Neural cell (in vitro differentiated cells): ENCODE data around the gene TAS1R2. TPM values are rescaled to one million over a fixed set of nuclear protein-coding genes. Genes with fewer than 3 reads are reported as not detected.

Experiments
- H2AFZ ChIP-seq: fragments of 200-600, 300-800 bp; sonication (generic), shearing (Covaris generic); 2 replicates; pipeline ENCODE4 v1.6.0; 2014; ENCODE audit warnings: low read depth, mild to moderate bottlenecking, antibody characterized with exemption, low read length, moderate library complexity
- H3F3A ChIP-seq: fragments of 200-600 bp; shearing (Covaris generic); 2 replicates; pipeline ENCODE4 v1.6.1; 2016; ENCODE audit warnings: mild to moderate bottlenecking, moderate library complexity, mixed read lengths, antibody characterized with exemption, low read length; ENCODE audit not compliant: insufficient read depth, poor library complexity, severe bottlenecking
- H3K27ac ChIP-seq: fragments of 200-600, 300-800 bp; sonication (generic), shearing (Covaris generic); 2 replicates; pipeline ENCODE4 v1.5.1; 2014; ENCODE audit warnings: mild to moderate bottlenecking, low read length, moderate library complexity
- H3K27me3 ChIP-seq: fragments of 300-800, 200-600 bp; sonication (generic), shearing (Covaris generic); 2 replicates; pipeline ENCODE4 v1.6.0; 2014; ENCODE audit warnings: mild to moderate bottlenecking, low read depth, low read length, moderate library complexity; ENCODE audit not compliant: insufficient read depth
- H3K36me3 ChIP-seq: fragments of 300-800, 200-600 bp; sonication (generic), shearing (Covaris generic); 2 replicates; pipeline ENCODE4 v1.5.1; 2014; ENCODE audit warnings: mild to moderate bottlenecking, antibody characterized with exemption, low read length, moderate library complexity; ENCODE audit not compliant: insufficient read depth
- H3K4me2 ChIP-seq: fragments of 300-800, 200-600 bp; sonication (generic), shearing (Covaris generic); 2 replicates; pipeline ENCODE4 v1.6.0; 2014; ENCODE audit warnings: mild to moderate bottlenecking, low read length
- H3K4me3 ChIP-seq: fragments of 300-800, 200-600 bp; sonication (generic), shearing (Covaris generic); 2 replicates; pipeline ENCODE4 v1.5.1; 2014; ENCODE audit warnings: mild to moderate bottlenecking, low read length, moderate library complexity
- H3K79me2 ChIP-seq: fragments of 200-600 bp; shearing (Covaris generic); replicated peaks from 2 replicates; pipeline ENCODE4 v1.6.0; 2014; ENCODE audit warnings: mild to moderate bottlenecking, low read length, moderate library complexity; ENCODE audit not compliant: insufficient read depth
- H3K9ac ChIP-seq: fragments of 300-800, 200-600 bp; sonication (generic), shearing (Covaris generic); 2 replicates; pipeline ENCODE4 v1.6.1; 2016; ENCODE audit warnings: mild to moderate bottlenecking, low read length, mixed read lengths
- H3K9me2 ChIP-seq: fragments of 200-600 bp; shearing (Covaris generic); 2 replicates; pipeline ENCODE4 v1.6.1; 2016; ENCODE audit warnings: mild to moderate bottlenecking, low read length, mixed read lengths; ENCODE audit not compliant: insufficient read depth
- H3K9me3 ChIP-seq: fragments of 200-600, 300-800 bp; sonication (generic), shearing (Covaris generic); 2 replicates; pipeline ENCODE4 v1.6.1; 2016; ENCODE audit warnings: mild to moderate bottlenecking, mixed run types, low read length, moderate library complexity, mixed read lengths
- H4K20me1 ChIP-seq: fragments of 200-600 bp; shearing (Covaris generic); 2 replicates; pipeline ENCODE4 v1.6.1; 2016; ENCODE audit warnings: mild to moderate bottlenecking, mixed run types; ENCODE audit not compliant: insufficient read depth
- EP300 ChIP-seq: fragments of 450-650 bp; conservative IDR thresholded peaks from 2 replicates; pipeline ENCODE4 v1.6.1; 2014; ENCODE audit warnings: antibody characterized with exemption, mild to moderate bottlenecking, moderate library complexity; ENCODE audit not compliant: poor library complexity, severe bottlenecking
- EZH2 ChIP-seq: fragments of 200-600, 300-800 bp; shearing (Covaris generic), sonication (generic); IDR thresholded peaks from 2 replicates; pipeline ENCODE4 v1.6.1; 2014; ENCODE audit warnings: antibody characterized with exemption, low read length, borderline replicate concordance, mild to moderate bottlenecking; ENCODE audit not compliant: insufficient read depth, poor library complexity, severe bottlenecking
- MXI1 ChIP-seq: fragments of 450-650 bp; conservative IDR thresholded peaks from 2 replicates; pipeline ENCODE4 v1.6.1; 2014; ENCODE audit warnings: antibody characterized with exemption, mild to moderate bottlenecking; ENCODE audit not compliant: poor library complexity, severe bottlenecking
- POLR2AphosphoS5 ChIP-seq: IDR thresholded peaks from 2 replicates; pipeline ENCODE4 v1.6.1; 2012
- RAD21 ChIP-seq: fragments of 450-650 bp; conservative IDR thresholded peaks from 2 replicates; pipeline ENCODE4 v1.6.1; 2014; ENCODE audit warnings: antibody characterized with exemption, mild to moderate bottlenecking, moderate library complexity
- SMC3 ChIP-seq: fragments of 450-650 bp; conservative IDR thresholded peaks from 2 replicates; pipeline ENCODE4 v1.6.1; 2014; ENCODE audit warnings: antibody characterized with exemption, mild to moderate bottlenecking, moderate library complexity; ENCODE audit not compliant: poor library complexity
- TAF1 ChIP-seq: IDR thresholded peaks from 2 replicates; pipeline ENCODE4 v1.6.1; 2012; ENCODE audit warnings: low read depth
- polyA plus RNA-seq: library from polyadenylated mRNA; depleted of rRNA; stranded (reverse); fragments of >200 nt; gene quantifications from 2 replicates; pipeline ENCODE4 v1.2.3, GENCODE V29; 2014
- TF ChIP-seq, protein P1 (sequence below): fragments of 450-650 bp; IDR thresholded peaks from 2 replicates; pipeline ENCODE4 v1.5.1; 2014; ENCODE audit warnings: antibody characterized with exemption, mild to moderate bottlenecking, moderate library complexity; ENCODE audit not compliant: poor library complexity, severe bottlenecking
- TF ChIP-seq, protein P2 (sequence below): IDR thresholded peaks from 2 replicates; pipeline ENCODE4 v1.6.1; 2012; ENCODE audit warnings: borderline replicate concordance

TAS1R2 gene
- polyA plus RNA-seq, 1 donor from 2014 or later = not detected

DNA sequence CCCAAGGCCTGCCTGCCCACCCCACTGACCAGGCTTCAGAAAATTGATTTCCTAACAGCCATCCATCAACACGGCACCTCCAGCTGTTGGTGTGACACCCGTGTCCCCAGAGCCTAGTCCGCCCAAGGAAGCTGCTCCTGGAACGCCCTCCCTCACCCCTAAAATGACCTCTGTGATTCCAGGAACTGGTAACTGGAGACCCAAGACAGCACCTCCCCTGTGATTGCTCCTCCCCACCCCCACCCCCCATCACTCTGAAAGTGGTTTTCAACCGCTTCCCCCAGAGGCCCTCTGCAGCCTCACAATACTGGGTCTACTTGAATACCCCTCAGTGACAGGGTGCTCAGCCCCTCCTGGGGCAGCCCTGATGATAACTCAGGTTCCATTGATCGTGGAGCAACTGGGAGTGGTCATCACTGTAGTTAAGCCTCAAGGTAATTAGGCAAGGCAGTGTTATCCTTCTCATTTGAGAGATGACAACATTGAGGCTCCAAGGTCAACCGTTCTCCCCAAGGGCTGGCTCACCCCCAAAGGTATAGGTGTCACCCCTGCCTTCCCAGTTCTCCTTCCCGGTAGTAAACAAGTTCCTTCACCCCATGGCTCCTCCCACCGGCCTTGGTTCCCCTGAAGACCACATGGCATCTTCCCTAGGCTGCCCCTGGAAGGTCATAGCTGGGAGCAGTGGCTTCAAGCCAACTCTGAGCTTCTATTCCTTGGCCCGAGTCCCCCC lies 52.0 kb downstream of the TAS1R2 start:
- no peak overlapping the region for H3K27ac ChIP-seq
- H3K9me3 ChIP-seq = no peaks in the 10 kb centered on the region
- TF ChIP-seq SMC3 (no peak), TAF1 (no peak), EZH2 (no peak), EP300 (no peak), MXI1 (no peak), POLR2AphosphoS5 (no peak), RAD21 (no peak)
- TF ChIP-seq, protein P1, sequence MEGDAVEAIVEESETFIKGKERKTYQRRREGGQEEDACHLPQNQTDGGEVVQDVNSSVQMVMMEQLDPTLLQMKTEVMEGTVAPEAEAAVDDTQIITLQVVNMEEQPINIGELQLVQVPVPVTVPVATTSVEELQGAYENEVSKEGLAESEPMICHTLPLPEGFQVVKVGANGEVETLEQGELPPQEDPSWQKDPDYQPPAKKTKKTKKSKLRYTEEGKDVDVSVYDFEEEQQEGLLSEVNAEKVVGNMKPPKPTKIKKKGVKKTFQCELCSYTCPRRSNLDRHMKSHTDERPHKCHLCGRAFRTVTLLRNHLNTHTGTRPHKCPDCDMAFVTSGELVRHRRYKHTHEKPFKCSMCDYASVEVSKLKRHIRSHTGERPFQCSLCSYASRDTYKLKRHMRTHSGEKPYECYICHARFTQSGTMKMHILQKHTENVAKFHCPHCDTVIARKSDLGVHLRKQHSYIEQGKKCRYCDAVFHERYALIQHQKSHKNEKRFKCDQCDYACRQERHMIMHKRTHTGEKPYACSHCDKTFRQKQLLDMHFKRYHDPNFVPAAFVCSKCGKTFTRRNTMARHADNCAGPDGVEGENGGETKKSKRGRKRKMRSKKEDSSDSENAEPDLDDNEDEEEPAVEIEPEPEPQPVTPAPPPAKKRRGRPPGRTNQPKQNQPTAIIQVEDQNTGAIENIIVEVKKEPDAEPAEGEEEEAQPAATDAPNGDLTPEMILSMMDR = no peak
- TF ChIP-seq, protein P2, sequence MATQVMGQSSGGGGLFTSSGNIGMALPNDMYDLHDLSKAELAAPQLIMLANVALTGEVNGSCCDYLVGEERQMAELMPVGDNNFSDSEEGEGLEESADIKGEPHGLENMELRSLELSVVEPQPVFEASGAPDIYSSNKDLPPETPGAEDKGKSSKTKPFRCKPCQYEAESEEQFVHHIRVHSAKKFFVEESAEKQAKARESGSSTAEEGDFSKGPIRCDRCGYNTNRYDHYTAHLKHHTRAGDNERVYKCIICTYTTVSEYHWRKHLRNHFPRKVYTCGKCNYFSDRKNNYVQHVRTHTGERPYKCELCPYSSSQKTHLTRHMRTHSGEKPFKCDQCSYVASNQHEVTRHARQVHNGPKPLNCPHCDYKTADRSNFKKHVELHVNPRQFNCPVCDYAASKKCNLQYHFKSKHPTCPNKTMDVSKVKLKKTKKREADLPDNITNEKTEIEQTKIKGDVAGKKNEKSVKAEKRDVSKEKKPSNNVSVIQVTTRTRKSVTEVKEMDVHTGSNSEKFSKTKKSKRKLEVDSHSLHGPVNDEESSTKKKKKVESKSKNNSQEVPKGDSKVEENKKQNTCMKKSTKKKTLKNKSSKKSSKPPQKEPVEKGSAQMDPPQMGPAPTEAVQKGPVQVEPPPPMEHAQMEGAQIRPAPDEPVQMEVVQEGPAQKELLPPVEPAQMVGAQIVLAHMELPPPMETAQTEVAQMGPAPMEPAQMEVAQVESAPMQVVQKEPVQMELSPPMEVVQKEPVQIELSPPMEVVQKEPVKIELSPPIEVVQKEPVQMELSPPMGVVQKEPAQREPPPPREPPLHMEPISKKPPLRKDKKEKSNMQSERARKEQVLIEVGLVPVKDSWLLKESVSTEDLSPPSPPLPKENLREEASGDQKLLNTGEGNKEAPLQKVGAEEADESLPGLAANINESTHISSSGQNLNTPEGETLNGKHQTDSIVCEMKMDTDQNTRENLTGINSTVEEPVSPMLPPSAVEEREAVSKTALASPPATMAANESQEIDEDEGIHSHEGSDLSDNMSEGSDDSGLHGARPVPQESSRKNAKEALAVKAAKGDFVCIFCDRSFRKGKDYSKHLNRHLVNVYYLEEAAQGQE = no peak
- no peak overlapping the region for H3K4me3 ChIP-seq
- H2AFZ ChIP-seq = no peak overlapping the region
- no peaks in the 10 kb centered on the region for H3F3A ChIP-seq
- H3K27me3 ChIP-seq = no peaks in the 10 kb centered on the region
- no peaks in the 10 kb centered on the region for H3K36me3 ChIP-seq
- no peak overlapping the region for H3K4me2 ChIP-seq
- H3K79me2 ChIP-seq = no peaks in the 10 kb centered on the region
- no peak overlapping the region for H3K9ac ChIP-seq
- no peaks in the 10 kb centered on the region for H4K20me1 ChIP-seq
- H3K9me2 ChIP-seq = no peaks in the 10 kb centered on the region

DNA sequence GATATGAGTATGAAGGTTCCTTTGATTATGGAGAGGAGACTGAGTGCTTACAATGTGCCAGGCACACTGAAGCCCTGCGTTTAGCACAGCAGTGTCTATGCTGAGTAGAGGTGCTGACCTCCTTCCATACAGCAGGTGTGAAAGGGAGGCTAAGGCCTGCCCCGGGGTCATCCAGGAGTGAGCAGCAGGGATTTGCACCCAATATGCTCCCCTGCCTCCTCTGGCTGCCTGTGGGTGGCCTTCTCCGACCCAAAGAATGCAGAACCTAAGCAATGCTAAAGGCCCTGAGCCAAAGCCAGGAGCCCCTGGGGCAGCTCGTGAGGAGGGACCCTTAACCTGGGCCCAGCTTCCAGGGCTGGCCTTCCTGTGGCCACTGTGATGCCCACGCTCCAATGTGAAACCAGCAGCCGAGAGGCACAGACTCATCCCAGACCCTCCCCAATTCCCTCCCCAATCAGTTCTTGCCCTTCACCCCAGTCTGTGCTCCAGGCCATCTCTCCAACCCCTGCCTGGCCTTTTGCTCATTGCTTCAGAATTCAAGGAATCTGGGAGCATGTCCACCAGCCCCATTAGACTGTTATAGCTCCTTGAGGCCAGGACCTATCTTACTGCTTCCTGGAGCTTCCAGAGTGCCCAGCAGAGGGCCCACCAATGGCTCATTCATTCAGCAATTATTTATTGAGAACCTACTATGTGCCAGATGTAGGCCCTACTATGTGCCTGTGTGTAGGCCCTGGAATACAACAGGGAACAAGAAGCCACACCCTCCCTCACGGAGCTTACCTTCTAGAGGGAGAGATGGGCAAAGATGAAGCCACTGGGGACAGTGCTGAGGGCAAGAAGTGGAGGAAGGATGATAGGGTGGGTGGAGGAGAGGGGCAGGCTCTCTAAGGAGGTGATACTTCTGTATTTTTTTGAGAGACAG lies 53.3 kb downstream of the TAS1R2 start:
- no peaks in the 10 kb centered on the region for H3F3A ChIP-seq
- no peak overlapping the region for H2AFZ ChIP-seq
- H3K79me2 ChIP-seq = no peaks in the 10 kb centered on the region
- H3K27ac ChIP-seq = no peak overlapping the region
- no peaks in the 10 kb centered on the region for H3K9me3 ChIP-seq
- no peaks in the 10 kb centered on the region for H4K20me1 ChIP-seq
- TF ChIP-seq, protein P2 = no peak
- TF ChIP-seq EP300 = no peak
- no peak for TF ChIP-seq SMC3
- no peaks in the 10 kb centered on the region for H3K27me3 ChIP-seq
- H3K9me2 ChIP-seq = no peaks in the 10 kb centered on the region
- H3K4me2 ChIP-seq = no peak overlapping the region
- H3K4me3 ChIP-seq = no peak overlapping the region
- H3K9ac ChIP-seq = no peak overlapping the region
- H3K36me3 ChIP-seq = no peaks in the 10 kb centered on the region
